GM10847 (cell line): ENCODE results near the gene OR2V2.

Experiments used
- POLR2A ChIP-seq: IDR thresholded peaks from 2 replicates; pipeline ENCODE4 v1.6.1; 2011; ENCODE audit not compliant: insufficient read length; ENCODE audit errors: extremely low read depth

The OR2V2 gene

GRCh38 chr5:181164076-181164952 is 16.9 kb downstream of the OR2V2 start:
- no peak for TF ChIP-seq POLR2A

GRCh38 chr5:181166812-181167733 is 19.7 kb downstream of the OR2V2 start:
- no peak for TF ChIP-seq POLR2A

- no peak for TF ChIP-seq POLR2A
Measured at GRCh38 chr5:181167814-181168488, 20.6 kb downstream of the OR2V2 start.

- no peak for TF ChIP-seq POLR2A
Measured at GRCh38 chr5:181168595-181169118, 21.3 kb downstream of the OR2V2 start.

- no peak for TF ChIP-seq POLR2A
Measured at GRCh38 chr5:181170237-181170825, 22.9 kb downstream of the OR2V2 start.

GRCh38 chr5:181170996-181171395 is 23.6 kb downstream of the OR2V2 start:
- TF ChIP-seq POLR2A, result no peak

- no peak for TF ChIP-seq POLR2A
Measured at GRCh38 chr5:181171782-181172181, 24.4 kb downstream of the OR2V2 start.

GRCh38 chr5:181173027-181173419 is 25.6 kb downstream of the OR2V2 start:
- no peak for TF ChIP-seq POLR2A

- TF ChIP-seq POLR2A, result no peak
Measured at GRCh38 chr5:181173420-181174342, 26.3 kb downstream of the OR2V2 start.

GRCh38 chr5:181176254-181176952 is 29.0 kb downstream of the OR2V2 start:
- no peak for TF ChIP-seq POLR2A

- TF ChIP-seq POLR2A, result no peak
Measured at GRCh38 chr5:181181650-181182565, 34.5 kb downstream of the OR2V2 start.

- no peak for TF ChIP-seq POLR2A
Measured at GRCh38 chr5:181182651-181183050, 35.3 kb downstream of the OR2V2 start.
